H1 (cell line): ENCODE measurements around the gene PTPRC. TPM values are rescaled to one million over a fixed set of nuclear protein-coding genes. Genes with fewer than 3 reads are reported as not detected.

Experiments used
- CHD7 ChIP-seq: fragments of 300-600 bp; sonication (generic); IDR thresholded peaks from 2 replicates; pipeline ENCODE4 v1.7.1; 2012; ENCODE audit warnings: low read length, moderate library complexity, mild to moderate bottlenecking, inconsistent platforms; ENCODE audit not compliant: insufficient replicate concordance
- EGR1 ChIP-seq: IDR thresholded peaks from 2 replicates; pipeline ENCODE4 v1.6.1; 2011; ENCODE audit warnings: low read depth, low read length, borderline replicate concordance
- JUN ChIP-seq: IDR thresholded peaks from 2 replicates; pipeline ENCODE4 v1.6.1; 2011; ENCODE audit warnings: low read depth, mild to moderate bottlenecking, improper control_type of control experiment, low read length
- KDM1A ChIP-seq: fragments of 200-600, 300-600 bp; sonication (generic); IDR thresholded peaks from 2 replicates; pipeline ENCODE4 v1.7.1; 2016; ENCODE audit warnings: mild to moderate bottlenecking, low read length, borderline replicate concordance
- KDM5A ChIP-seq: fragments of 200-600 bp; IDR thresholded peaks from 2 replicates; pipeline ENCODE4 v1.7.1; 2012; ENCODE audit warnings: mild to moderate bottlenecking, low read length, inconsistent platforms, mixed read lengths
- SIX5 ChIP-seq: IDR thresholded peaks from 2 replicates; pipeline ENCODE4 v1.6.1; 2011; ENCODE audit warnings: mild to moderate bottlenecking, low read depth, low read length
- SRF ChIP-seq: IDR thresholded peaks from 2 replicates; pipeline ENCODE4 v1.6.1; 2011; ENCODE audit warnings: mild to moderate bottlenecking, low read depth, low read length, moderate library complexity
- TBP ChIP-seq: IDR thresholded peaks from 2 replicates; pipeline ENCODE4 v1.6.1; 2011; ENCODE audit warnings: low read depth, low read length, improper control_type of control experiment
- polyA plus RNA-seq, 7 experiments: library from polyadenylated mRNA; depleted of rRNA in 3 of 7; stranded (reverse) in 5 of 7; unstranded in 2 of 7; fragments of >200 nt in 5 of 7; fragments of 200-250 nt in 2 of 7; gene quantifications; 1 replicate in 5 of 7; 2 replicates in 1 of 7; 4 replicates in 1 of 7; pipeline versions ENCODE4 v1.2.1 to v1.2.3, GENCODE V29; 2011 to 2013; ENCODE audit warnings: missing spikeins in 2 of 7, mixed read lengths in 2 of 7
- total RNA-seq: library from RNA; stranded (reverse); fragmentation: NEBNext Ultra II Directional; extraction: Animal tissue kit (Norgen Biotek cat#: 25700); gene quantifications from 2 replicates; pipeline ENCODE4 v1.2.1, GENCODE V29; 2021

Gene PTPRC
- total and polyA plus RNA-seq, 2 of the 8 experiments (the other 6 are each of a cell fraction or from before 2014, with no cell fraction given), result 0.05 TPM; not detected in 1

GRCh38 chr1:198776602-198777029, 137.8 kb downstream of the PTPRC start (continued):
- TF ChIP-seq CHD7 (no peak), KDM5A (no peak), SIX5 (no peak), KDM1A (no peak), JUN (no peak), SRF (no peak), TBP (no peak), EGR1 (no peak)
